HG03064 (cell line): ENCODE results near the gene POLH.
"Not testable (repeated sequence)": the region's sequence is repeated elsewhere in the genome, so short reads cannot be mapped to it uniquely, and the experiment has no call there.

Source experiments
- ATAC-seq: cut with Tn5 transposase; IDR thresholded peaks from one replicate; pipeline ENCODE4 v1.9.1; 2021; ENCODE audit warnings: low read depth; ENCODE audit not compliant: unreplicated experiment

POLH gene

GRCh38 chr6:43629505-43630300, 53.7 kb downstream of the POLH start:
- peak; percentile 49 for ATAC-seq

GRCh38 chr6:43630980-43631619, 55.1 kb downstream of the POLH start:
- no peak for ATAC-seq

GRCh38 chr6:43633002-43633401, 57.0 kb downstream of the POLH start:
- not testable (repeated sequence) for ATAC-seq

- ATAC-seq = no peak
These were observed 58.8 kb downstream of the POLH start for GRCh38 chr6:43634702-43635303.

GRCh38 chr6:43635387-43636307, 59.7 kb downstream of the POLH start, which contains the start of gene MAD2L1BP:
Gene MAD2L1BP (plus strand): TSS chr6:43635840. CDS start chr6:43635876, 36 bp downstream.
- ATAC-seq = no peak

- ATAC-seq = no peak
These were observed 60.3 kb downstream of the POLH start for GRCh38 chr6:43636308-43636659.

GRCh38 chr6:43639984-43640800, 64.2 kb downstream of the POLH start:
- no peak for ATAC-seq

GRCh38 chr6:43644940-43645612, 69.1 kb downstream of the POLH start, which contains the start of gene RSPH9:
Gene RSPH9 (plus strand): TSS chr6:43645036. CDS start chr6:43645099, 63 bp downstream.
- ATAC-seq = no peak

- no peak for ATAC-seq
These were observed 69.6 kb downstream of the POLH start for GRCh38 chr6:43645613-43645964.

- no peak for ATAC-seq
These were observed 71.6 kb downstream of the POLH start for GRCh38 chr6:43647613-43648012.

GRCh38 chr6:43648248-43648647, 72.3 kb downstream of the POLH start:
- no peak for ATAC-seq

- ATAC-seq = not testable (repeated sequence)
These were observed 76.8 kb downstream of the POLH start for GRCh38 chr6:43652822-43653221.

GRCh38 chr6:43657221-43657802, 81.3 kb downstream of the POLH start:
- ATAC-seq = no peak

- no peak for ATAC-seq
These were observed 82.2 kb downstream of the POLH start for GRCh38 chr6:43658161-43658560.

- ATAC-seq = not testable (repeated sequence)
These were observed 87.0 kb downstream of the POLH start for GRCh38 chr6:43662948-43663347.
